Fibroblast of villous mesenchyme (primary cell): ENCODE measurements around the gene ISG15. TPM values are rescaled to one million over a fixed set of nuclear protein-coding genes. Genes with fewer than 3 reads are reported as not detected.

Experiments used
- DNase-seq: peaks from one replicate; pipeline ENCODE4 v3.0.0-alpha.2; 2010; ENCODE audit warnings: low read depth
- H3K4me3 ChIP-seq: 2 replicates; pipeline ENCODE4 v1.5.1; 2011; ENCODE audit warnings: low read depth, mild to moderate bottlenecking, low read length
- total RNA-seq: library from RNA; depleted of rRNA; stranded (reverse); fragments of >200 nt; gene quantifications from 2 replicates; pipeline ENCODE4 v1.2.3, GENCODE V29; 2012
- TF ChIP-seq, protein P1 (sequence below): IDR thresholded peaks from 2 replicates; pipeline ENCODE4 v1.5.1; 2012; ENCODE audit warnings: low read depth, mild to moderate bottlenecking, low read length; ENCODE audit not compliant: insufficient read depth

The ISG15 gene
- total RNA-seq, 1 donor, result 137 TPM

DNA sequence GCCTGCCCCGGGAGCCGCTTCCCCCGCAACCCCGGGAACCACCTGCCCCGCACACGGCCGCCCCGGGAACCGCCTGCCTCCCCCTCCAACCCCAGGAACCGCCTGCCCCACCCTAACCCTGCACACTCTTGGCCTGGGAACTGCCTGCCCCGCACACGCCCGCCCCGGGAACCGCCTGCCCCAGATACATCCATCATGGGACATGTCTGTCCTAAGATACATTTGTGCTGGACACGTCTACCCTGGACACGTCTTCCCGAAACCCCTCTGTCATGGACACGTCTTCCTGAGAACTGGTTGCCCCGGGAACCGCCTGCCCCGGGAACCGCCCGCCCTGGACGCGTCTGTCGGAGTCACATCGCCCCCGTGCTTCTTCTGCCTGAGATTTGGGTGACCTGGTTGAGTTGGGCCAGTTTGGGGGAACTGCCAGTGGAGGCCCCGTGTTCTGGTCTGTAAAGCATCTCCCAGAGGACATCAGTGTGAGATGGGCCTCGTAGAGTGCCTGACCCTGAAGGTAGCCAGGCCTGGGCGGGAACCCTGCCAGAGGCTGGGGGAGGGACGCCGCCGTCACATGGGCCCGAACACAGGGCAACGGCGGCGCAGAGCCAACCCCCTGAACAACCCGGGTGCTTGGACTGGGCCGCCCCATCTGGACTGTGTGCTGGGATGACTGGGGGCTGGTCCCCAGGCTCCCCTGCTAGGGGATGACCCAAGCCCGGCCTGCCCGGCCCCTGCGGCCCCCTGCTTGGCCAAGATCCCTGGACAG lies 35.0 kb upstream of the ISG15 start:
- no peak for DNase-seq
- TF ChIP-seq, protein P1, sequence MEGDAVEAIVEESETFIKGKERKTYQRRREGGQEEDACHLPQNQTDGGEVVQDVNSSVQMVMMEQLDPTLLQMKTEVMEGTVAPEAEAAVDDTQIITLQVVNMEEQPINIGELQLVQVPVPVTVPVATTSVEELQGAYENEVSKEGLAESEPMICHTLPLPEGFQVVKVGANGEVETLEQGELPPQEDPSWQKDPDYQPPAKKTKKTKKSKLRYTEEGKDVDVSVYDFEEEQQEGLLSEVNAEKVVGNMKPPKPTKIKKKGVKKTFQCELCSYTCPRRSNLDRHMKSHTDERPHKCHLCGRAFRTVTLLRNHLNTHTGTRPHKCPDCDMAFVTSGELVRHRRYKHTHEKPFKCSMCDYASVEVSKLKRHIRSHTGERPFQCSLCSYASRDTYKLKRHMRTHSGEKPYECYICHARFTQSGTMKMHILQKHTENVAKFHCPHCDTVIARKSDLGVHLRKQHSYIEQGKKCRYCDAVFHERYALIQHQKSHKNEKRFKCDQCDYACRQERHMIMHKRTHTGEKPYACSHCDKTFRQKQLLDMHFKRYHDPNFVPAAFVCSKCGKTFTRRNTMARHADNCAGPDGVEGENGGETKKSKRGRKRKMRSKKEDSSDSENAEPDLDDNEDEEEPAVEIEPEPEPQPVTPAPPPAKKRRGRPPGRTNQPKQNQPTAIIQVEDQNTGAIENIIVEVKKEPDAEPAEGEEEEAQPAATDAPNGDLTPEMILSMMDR, result no peak
- no peak overlapping the region for H3K4me3 ChIP-seq

GRCh38 chr1:978835-979743 lies 34.2 kb upstream of the ISG15 start:
- H3K4me3 ChIP-seq, result no peak overlapping the region
- DNase-seq, result no peak
- TF ChIP-seq, protein P1, result no peak

DNA sequence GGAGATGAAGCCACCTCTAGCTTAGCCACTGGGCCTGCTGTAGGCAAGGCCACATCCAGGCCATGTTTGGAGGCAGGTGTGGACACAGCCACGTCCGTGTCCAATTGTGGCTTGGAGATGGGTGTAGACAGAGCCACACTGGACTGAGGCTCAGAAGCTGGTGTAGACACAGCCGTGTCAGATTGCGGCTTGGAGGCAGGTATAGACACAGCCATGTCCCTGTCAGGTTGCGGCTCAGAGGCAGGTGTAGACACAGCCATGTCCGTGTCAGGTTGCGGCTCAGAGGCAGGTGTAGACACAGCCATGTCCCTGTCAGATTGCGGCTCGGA lies 33.6 kb upstream of the ISG15 start:
- no peak overlapping the region for H3K4me3 ChIP-seq
- TF ChIP-seq, protein P1, result no peak
- DNase-seq, result no peak

GRCh38 chr1:980137-980571 lies 33.1 kb upstream of the ISG15 start:
- DNase-seq, result no peak
- no peak overlapping the region for H3K4me3 ChIP-seq
- TF ChIP-seq, protein P1, result no peak

DNA sequence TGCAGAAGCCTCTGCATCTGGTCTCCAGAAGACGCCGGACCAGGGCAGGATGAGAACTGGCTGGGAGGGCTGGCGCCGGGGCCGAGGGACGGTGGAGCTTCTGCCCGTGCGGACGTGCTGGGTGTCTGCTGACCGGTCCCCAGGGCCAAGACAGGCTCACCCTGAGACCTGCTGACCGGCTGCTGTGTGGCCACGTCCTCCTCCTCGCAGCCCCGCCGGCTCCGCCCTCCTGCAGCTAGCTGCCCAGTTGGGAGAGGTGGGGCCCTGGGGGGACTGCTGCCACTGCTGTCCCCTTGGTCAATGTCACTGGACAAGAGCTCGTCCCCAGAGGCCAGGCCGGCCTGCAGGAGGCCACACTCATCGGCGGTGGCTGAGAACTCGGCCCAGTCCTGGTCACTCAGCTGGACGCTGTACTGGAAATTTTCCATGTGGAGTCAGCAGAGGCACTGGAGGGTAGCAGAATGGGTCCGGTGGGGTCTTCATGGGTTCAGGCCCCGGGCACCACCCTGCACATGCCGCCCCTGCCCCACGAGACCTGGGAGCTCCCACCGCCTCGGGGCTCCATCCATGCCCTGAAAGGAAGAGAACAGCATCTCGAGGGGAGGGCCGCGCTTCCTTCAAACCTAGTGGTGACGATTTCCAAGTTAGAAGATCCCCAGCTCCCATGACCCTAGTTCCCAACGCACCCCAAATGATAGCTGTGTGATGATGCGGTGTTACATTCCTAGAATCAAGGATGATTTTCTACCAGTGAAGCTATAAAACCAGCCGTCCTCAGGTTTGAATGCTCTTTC lies 32.5 kb upstream of the ISG15 start:
- H3K4me3 ChIP-seq, result no peak overlapping the region
- TF ChIP-seq, protein P1, result no peak
- no peak for DNase-seq

- no peak overlapping the region for H3K4me3 ChIP-seq
- TF ChIP-seq, protein P1, result no peak
- no peak for DNase-seq
Observed at GRCh38 chr1:981491-981954, 31.8 kb upstream of the ISG15 start.
